ENCODE data around the gene ZNF253.

The ZNF253 gene

GRCh38 chr19:19938449-19938848 lies 72.8 kb downstream of the ZNF253 start:
- no peak for TF ChIP-seq PPARA (CRISPR knock-in tag; IDR thresholded peaks at IDR 0.05; ENCODE audit: borderline replicate concordance)
- no peak for TF ChIP-seq ZC3H10 (CRISPR knock-in tag; IDR thresholded peaks at IDR 0.05)
- TF ChIP-seq SNAI2 (CRISPR knock-in tag; IDR thresholded peaks at IDR 0.05) = no peak
- TF ChIP-seq, protein P1, sequence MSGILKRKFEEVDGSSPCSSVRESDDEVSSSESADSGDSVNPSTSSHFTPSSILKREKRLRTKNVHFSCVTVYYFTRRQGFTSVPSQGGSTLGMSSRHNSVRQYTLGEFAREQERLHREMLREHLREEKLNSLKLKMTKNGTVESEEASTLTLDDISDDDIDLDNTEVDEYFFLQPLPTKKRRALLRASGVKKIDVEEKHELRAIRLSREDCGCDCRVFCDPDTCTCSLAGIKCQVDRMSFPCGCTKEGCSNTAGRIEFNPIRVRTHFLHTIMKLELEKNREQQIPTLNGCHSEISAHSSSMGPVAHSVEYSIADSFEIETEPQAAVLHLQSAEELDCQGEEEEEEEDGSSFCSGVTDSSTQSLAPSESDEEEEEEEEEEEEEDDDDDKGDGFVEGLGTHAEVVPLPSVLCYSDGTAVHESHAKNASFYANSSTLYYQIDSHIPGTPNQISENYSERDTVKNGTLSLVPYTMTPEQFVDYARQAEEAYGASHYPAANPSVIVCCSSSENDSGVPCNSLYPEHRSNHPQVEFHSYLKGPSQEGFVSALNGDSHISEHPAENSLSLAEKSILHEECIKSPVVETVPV (CRISPR knock-in tag; IDR thresholded peaks at IDR 0.05) = no peak
- no peak for TF ChIP-seq RARB (CRISPR knock-in tag; IDR thresholded peaks at IDR 0.05)
- TF ChIP-seq BACH2 (CRISPR knock-in tag; IDR thresholded peaks at IDR 0.05; ENCODE audit: borderline replicate concordance) = no peak
- no peak for TF ChIP-seq ZNF70 (CRISPR knock-in tag; IDR thresholded peaks at IDR 0.05)
- TF ChIP-seq OSR1 (CRISPR knock-in tag; IDR thresholded peaks at IDR 0.05) = no peak
- no peak for TF ChIP-seq ZFP3 (CRISPR knock-in tag; IDR thresholded peaks at IDR 0.05)
- no peak for TF ChIP-seq CSDC2 (CRISPR knock-in tag; IDR thresholded peaks at IDR 0.05)
- no peak for TF ChIP-seq ZNF8 (CRISPR knock-in tag; IDR thresholded peaks at IDR 0.05)
- ATAC-seq = no peak

- TF ChIP-seq ZNF70 (CRISPR knock-in tag; IDR thresholded peaks at IDR 0.05) = no peak
- TF ChIP-seq ARNTL (CRISPR knock-in tag; IDR thresholded peaks at IDR 0.05; ENCODE audit: borderline replicate concordance, low read depth) = no peak
- TF ChIP-seq ZC3H10 (CRISPR knock-in tag; IDR thresholded peaks at IDR 0.05) = no peak
- no peak for TF ChIP-seq CSDC2 (CRISPR knock-in tag; IDR thresholded peaks at IDR 0.05)
- no peak for TF ChIP-seq PATZ1 (CRISPR knock-in tag; IDR thresholded peaks at IDR 0.05; ENCODE audit: borderline replicate concordance)
- TF ChIP-seq ZNF565 (CRISPR knock-in tag; conservative IDR thresholded peaks at IDR 0.05; ENCODE audit: low read depth) = no peak
- no peak for TF ChIP-seq TSHZ2 (CRISPR knock-in tag; IDR thresholded peaks at IDR 0.05)
- TF ChIP-seq TOX (CRISPR knock-in tag; IDR thresholded peaks at IDR 0.05; ENCODE audit: borderline replicate concordance) = no peak
- TF ChIP-seq, protein P1 (CRISPR knock-in tag; IDR thresholded peaks at IDR 0.05) = no peak
- no peak for ATAC-seq
These were observed 78.3 kb downstream of the ZNF253 start for GRCh38 chr19:19943848-19944582.

All from SK-N-SH treated with all-trans-retinoic acid at 6 μM for 48 hours (cell line).